ENCODE data around the gene EIF1.

Gene EIF1

GRCh38 chr17:41738077-41738800 lies 49.6 kb downstream of the EIF1 start:
- DNase-seq = peak; percentile 77

DNA sequence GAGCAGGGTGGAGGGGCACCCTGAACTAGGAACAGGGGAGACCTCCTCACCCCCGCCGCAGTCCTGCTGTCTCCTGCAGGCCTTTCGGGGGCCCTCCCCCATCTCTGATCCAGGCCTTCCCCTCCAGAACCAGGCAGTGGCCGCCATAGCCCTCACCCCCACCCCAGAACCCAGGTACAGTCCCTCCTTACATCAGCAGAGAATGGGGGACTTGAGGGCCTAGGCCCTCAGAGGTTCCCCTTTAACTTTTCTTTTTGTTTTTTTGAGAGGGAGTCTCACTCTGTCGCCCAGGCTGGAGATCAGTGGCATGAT lies 50.1 kb downstream of the EIF1 start:
- no peak for DNase-seq

DNA sequence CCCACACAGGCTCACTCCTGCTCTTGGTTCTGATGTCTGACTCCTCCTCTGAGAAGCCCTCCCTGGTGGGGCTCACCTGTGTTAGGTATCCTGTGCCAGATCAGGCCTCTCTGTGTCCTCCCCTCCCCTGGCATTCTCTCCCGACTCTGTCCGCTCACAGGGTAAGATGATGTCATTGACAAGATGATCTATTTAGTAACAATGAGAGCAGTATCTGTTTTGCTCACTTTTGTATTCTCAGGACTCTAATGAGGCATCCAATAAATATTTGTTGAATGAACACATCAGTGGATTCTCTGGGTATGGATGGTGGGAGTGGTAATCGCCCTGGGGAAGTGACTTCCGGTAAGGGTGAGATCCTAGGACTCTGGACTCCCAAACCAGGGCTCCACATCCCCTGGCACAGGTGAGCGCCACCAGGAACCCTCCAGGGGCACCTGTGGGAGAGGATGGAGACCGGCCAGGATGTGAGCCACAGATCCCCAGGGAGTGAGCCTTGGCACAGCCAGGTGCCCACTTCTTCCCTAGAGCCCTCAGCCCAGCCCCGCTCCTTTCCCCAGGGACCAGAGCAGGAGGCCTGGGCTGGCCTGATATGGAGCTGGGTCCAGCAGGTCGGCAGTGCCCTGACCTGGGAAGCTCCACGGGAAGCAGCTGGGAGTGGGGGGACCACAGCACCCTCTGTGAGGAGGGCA lies 51.1 kb downstream of the EIF1 start:
- peak; percentile 89 for DNase-seq

GRCh38 chr17:41740506-41740905 lies 51.8 kb downstream of the EIF1 start:
- no peak for DNase-seq

GRCh38 chr17:41741709-41742108 lies 53.0 kb downstream of the EIF1 start:
- DNase-seq = no peak

Data from EL (cell line).